NCI-H345 treated with DMSO at 0.1 percent for 48 hours (cell line): ENCODE results near the gene ZFAND2A.
A peak's percentile ranks its signal among the peaks of the same experiment; 100 is the strongest.
"Not testable (repeated sequence)": the region's sequence is repeated elsewhere in the genome, so short reads cannot be mapped to it uniquely, and the experiment has no call there.

Experiments
- DNase-seq: peaks from one replicate; lab custom pipeline; 2025; ENCODE audit not compliant: unreplicated experiment; lab: John Stamatoyannopoulos, UW

ZFAND2A gene

GRCh38 chr7:1159891-1160669 lies at the start of gene ZFAND2A:
ZFAND2A (minus strand) TSS chr7:1160196; CDS start chr7:1158212, 1,984 bp downstream.
- peak; percentile 86 for DNase-seq

GRCh38 chr7:1209097-1209496 lies 49.1 kb upstream of the ZFAND2A start:
- DNase-seq, result no peak

GRCh38 chr7:1205742-1206141 lies 45.7 kb upstream of the ZFAND2A start:
- not testable (repeated sequence) for DNase-seq

GRCh38 chr7:1204460-1205140 lies 44.6 kb upstream of the ZFAND2A start:
- no peak for DNase-seq

- not testable (repeated sequence) for DNase-seq
These were observed 42.9 kb upstream of the ZFAND2A start for GRCh38 chr7:1202914-1203313.

- DNase-seq, result no peak
These were observed 41.9 kb upstream of the ZFAND2A start for GRCh38 chr7:1201916-1202315.

- no peak for DNase-seq
These were observed 40.0 kb upstream of the ZFAND2A start for GRCh38 chr7:1200045-1200444.

GRCh38 chr7:1197997-1198625 lies 38.1 kb upstream of the ZFAND2A start:
- no peak for DNase-seq

- no peak for DNase-seq
These were observed 37.0 kb upstream of the ZFAND2A start for GRCh38 chr7:1196950-1197349.

GRCh38 chr7:1196441-1196840 lies 36.4 kb upstream of the ZFAND2A start:
- not testable (repeated sequence) for DNase-seq

GRCh38 chr7:1193593-1194424 lies 33.8 kb upstream of the ZFAND2A start:
- peak; percentile 22 for DNase-seq

- DNase-seq, result no peak
These were observed 32.2 kb upstream of the ZFAND2A start for GRCh38 chr7:1192171-1192676.

- DNase-seq, result no peak
These were observed 30.2 kb upstream of the ZFAND2A start for GRCh38 chr7:1189986-1190772.

- no peak for DNase-seq
These were observed 28.8 kb upstream of the ZFAND2A start for GRCh38 chr7:1188720-1189294.

- no peak for DNase-seq
These were observed 27.1 kb upstream of the ZFAND2A start for GRCh38 chr7:1187127-1187526.

GRCh38 chr7:1181640-1182039 lies 21.6 kb upstream of the ZFAND2A start:
- DNase-seq, result no peak

GRCh38 chr7:1181031-1181430 lies 21.0 kb upstream of the ZFAND2A start:
- no peak for DNase-seq

GRCh38 chr7:1176891-1177373 lies 16.9 kb upstream of the ZFAND2A start:
- no peak for DNase-seq
